Activated CD8-positive, alpha-beta T cell treated with anti-CD3 and anti-CD28 coated beads for 36 hours (primary cell): Measurements from ENCODE around the gene SORCS2. TPM values are rescaled to one million over a fixed set of nuclear protein-coding genes. Genes with fewer than 3 reads are reported as not detected.

Source experiments
- ATAC-seq: fragments of 200-7000 bp; cut with Tn5 transposase; one replicate; pipeline ENCODE4 v1.10.0; 2021; ENCODE audit warnings: mild to moderate bottlenecking, moderate library complexity
- CTCF ChIA-PET: fragments of 350-600 bp; sonication (Branson Sonifier 250); formaldehyde crosslinking; loops from one replicate; lab custom pipeline; 2021; ENCODE audit warnings: antibody characterized with exemption; lab: Charles Lee
- POLR2A ChIA-PET: fragments of 350-600 bp; sonication (Branson Sonifier 250); formaldehyde crosslinking; loops from one replicate; lab custom pipeline; 2021; ENCODE audit warnings: antibody characterized with exemption; lab: Charles Lee
- DNase-seq: peaks from one replicate; pipeline ENCODE4 v3.0.0-alpha.2; 2020
- H3K27ac Mint-ChIP-seq: one replicate; pipeline ENCODE4 v1.8.0; 2021; ENCODE audit warnings: mild to moderate bottlenecking, mixed read lengths
- H3K27me3 Mint-ChIP-seq: one replicate; pipeline ENCODE4 v1.8.0; 2021; ENCODE audit warnings: mixed read lengths
- H3K36me3 Mint-ChIP-seq: one replicate; pipeline ENCODE4 v1.8.0; 2021; ENCODE audit warnings: low read depth, mixed read lengths
- H3K4me1 Mint-ChIP-seq: one replicate; pipeline ENCODE4 v1.8.0; 2021; ENCODE audit warnings: low read depth, mixed read lengths
- H3K4me3 Mint-ChIP-seq: one replicate; pipeline ENCODE4 v1.8.0; 2021; ENCODE audit warnings: mild to moderate bottlenecking, moderate library complexity, mixed read lengths
- H3K9me3 Mint-ChIP-seq: one replicate; pipeline ENCODE4 v1.8.0; 2021; ENCODE audit warnings: mixed read lengths
- intact Hi-C: fragments of 100-400 bp; cut with micrococcal nuclease; formaldehyde crosslinking; loops from one replicate; pipeline ENCODE4 v1.10.0; 2022
- total RNA-seq, 2 experiments: library from RNA; stranded (reverse); gene quantifications; one replicate each; pipeline ENCODE4 v1.2.3, GENCODE V29; 2021
- TF ChIP-seq, protein P1 (sequence below): fragments of 200-600 bp; IDR thresholded peaks from one replicate; pipeline ENCODE4 v1.8.0; 2022; ENCODE audit warnings: antibody characterized with exemption, mild to moderate bottlenecking

The SORCS2 gene
- total RNA-seq, 2 experiments from 2014 or later: 0.05 TPM; not detected in 1

DNA sequence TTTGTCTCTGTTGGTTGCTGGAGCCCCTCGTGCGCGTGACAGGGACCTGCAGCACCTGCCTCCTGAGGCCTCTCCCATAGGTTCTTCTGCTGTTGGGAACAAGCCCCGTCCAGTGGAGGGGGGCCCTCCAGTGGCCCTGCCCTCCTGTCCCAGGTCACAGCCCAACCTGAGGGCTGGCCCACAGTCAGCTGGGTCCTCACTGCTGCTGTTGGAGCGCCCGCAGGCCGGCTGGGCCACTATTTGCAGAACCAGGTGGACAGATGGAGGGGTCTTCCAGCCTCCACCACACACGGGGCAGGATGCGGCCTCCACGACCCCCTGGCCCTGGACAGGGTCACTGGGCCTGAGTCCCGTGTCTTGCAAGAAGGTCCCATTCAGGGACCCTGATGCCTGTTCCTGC lies 293.8 kb downstream of the SORCS2 start:
- intact Hi-C loops: no loop called here
- TF ChIP-seq, protein P1, sequence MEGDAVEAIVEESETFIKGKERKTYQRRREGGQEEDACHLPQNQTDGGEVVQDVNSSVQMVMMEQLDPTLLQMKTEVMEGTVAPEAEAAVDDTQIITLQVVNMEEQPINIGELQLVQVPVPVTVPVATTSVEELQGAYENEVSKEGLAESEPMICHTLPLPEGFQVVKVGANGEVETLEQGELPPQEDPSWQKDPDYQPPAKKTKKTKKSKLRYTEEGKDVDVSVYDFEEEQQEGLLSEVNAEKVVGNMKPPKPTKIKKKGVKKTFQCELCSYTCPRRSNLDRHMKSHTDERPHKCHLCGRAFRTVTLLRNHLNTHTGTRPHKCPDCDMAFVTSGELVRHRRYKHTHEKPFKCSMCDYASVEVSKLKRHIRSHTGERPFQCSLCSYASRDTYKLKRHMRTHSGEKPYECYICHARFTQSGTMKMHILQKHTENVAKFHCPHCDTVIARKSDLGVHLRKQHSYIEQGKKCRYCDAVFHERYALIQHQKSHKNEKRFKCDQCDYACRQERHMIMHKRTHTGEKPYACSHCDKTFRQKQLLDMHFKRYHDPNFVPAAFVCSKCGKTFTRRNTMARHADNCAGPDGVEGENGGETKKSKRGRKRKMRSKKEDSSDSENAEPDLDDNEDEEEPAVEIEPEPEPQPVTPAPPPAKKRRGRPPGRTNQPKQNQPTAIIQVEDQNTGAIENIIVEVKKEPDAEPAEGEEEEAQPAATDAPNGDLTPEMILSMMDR: no peak
- POLR2A ChIA-PET: no interaction called here
- ATAC-seq: no peak
- peaks cover 3% of the 10 kb centered on the region for H3K27me3 Mint-ChIP-seq
- no peak overlapping the region for H3K27ac Mint-ChIP-seq
- no peaks in the 10 kb centered on the region for H3K4me1 Mint-ChIP-seq
- H3K9me3 Mint-ChIP-seq: no peaks in the 10 kb centered on the region
- no peaks in the 10 kb centered on the region for H3K36me3 Mint-ChIP-seq
- CTCF ChIA-PET: no interaction called here
- H3K4me3 Mint-ChIP-seq: no peak overlapping the region
- DNase-seq: no peak

DNA sequence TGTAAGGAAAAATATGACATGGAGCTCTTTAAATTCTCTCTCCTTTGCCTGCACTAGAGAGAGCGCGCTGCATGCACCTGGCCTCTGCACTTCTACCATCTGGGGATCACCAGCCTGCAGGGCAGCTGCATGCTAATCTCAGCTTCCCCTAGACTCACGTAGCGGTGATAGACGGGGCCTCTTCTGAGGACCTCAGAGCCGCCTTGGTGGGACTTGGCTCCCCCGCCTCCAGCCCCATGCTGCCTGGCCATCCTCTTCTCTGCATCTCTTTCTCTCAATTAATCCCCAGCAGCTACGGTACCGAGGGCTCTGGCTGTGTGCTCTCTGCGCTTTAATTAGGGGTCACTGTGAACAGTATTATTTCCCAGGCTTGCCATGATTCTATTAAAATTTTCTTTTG lies 295.2 kb downstream of the SORCS2 start:
- Mint-ChIP-seq H3K27me3 (peaks cover 3% of the 10 kb centered on the region), H3K36me3 (no peaks in the 10 kb centered on the region), H3K27ac (no peak overlapping the region), H3K4me1 (no peaks in the 10 kb centered on the region), H3K9me3 (no peaks in the 10 kb centered on the region), H3K4me3 (no peak overlapping the region)
- intact Hi-C loops: no loop called here
- DNase-seq (no peak), ATAC-seq (no peak)
- TF ChIP-seq, protein P1: no peak
- POLR2A ChIA-PET: no interaction called here
- CTCF ChIA-PET: no interaction called here

DNA sequence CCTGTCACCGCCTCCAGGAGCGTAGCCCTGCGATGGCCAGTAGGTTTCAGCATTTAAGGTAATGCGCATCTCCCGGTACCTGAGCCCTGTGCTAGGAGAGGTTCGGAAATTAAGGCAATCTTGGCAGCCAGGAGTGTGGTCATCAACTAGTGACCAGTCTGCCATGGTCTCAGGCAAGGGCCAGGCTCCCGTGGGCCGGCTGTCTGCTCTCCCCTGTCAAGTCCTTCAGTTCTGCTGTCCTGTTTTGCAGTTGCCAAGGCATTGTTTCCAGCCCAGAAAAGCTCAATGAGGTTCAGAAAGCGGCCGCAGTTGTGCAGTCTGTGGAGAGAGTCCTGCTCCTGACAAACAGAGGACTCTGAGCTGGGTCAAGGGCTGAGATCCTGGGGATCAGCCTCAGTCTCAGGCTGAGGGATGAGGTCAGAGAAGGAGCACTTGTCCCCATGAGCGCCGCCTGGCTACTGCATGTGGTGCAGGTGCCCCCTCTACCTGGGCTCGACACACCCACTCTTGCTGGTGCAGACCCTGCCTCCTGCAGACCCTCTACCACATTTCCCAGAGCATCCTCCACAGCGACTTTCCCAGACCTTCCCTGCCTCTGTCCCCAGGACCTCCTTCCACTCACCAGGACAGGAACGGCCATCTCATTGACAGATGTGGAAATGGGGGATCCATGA lies 295.8 kb downstream of the SORCS2 start:
- H3K4me1 Mint-ChIP-seq: no peaks in the 10 kb centered on the region
- peaks cover 2% of the 10 kb centered on the region for H3K9me3 Mint-ChIP-seq
- peaks cover 3% of the 10 kb centered on the region for H3K27me3 Mint-ChIP-seq
- no peak for ATAC-seq
- no peak overlapping the region for H3K4me3 Mint-ChIP-seq
- ChIA-PET POLR2A (no interaction called here), CTCF (no interaction called here)
- H3K36me3 Mint-ChIP-seq: no peaks in the 10 kb centered on the region
- no peak overlapping the region for H3K27ac Mint-ChIP-seq
- DNase-seq: no peak
- TF ChIP-seq, protein P1: no peak
- intact Hi-C loops: no loop called here

DNA sequence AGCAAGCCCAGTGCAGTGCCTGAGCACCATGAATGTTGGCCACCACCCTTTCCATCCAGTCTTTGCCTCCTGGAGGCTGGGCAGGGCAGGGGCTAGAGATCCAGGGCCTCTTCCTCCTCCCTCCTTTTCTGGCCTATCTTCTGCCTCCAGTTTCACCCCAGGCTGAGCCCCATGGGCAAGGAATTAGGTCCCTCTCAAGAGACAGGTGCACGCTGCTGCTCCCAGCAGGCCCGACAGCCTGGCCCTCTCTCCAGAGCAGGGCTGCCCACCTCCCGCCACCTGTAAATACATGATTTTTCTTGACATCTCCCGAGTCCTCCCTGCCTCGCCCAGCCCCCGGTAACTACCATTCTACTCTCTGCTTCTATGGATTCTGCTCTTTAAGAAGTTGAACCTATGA lies 299.6 kb downstream of the SORCS2 start:
- Mint-ChIP-seq H3K36me3 (no peaks in the 10 kb centered on the region), H3K27ac (no peak overlapping the region), H3K4me3 (no peak overlapping the region), H3K9me3 (peaks cover 3% of the 10 kb centered on the region), H3K4me1 (no peaks in the 10 kb centered on the region), H3K27me3 (peaks cover 3% of the 10 kb centered on the region)
- TF ChIP-seq, protein P1: no peak
- ChIA-PET CTCF (no interaction called here), POLR2A (no interaction called here)
- DNase-seq (no peak), ATAC-seq (no peak)
- intact Hi-C loops: no loop called here

DNA sequence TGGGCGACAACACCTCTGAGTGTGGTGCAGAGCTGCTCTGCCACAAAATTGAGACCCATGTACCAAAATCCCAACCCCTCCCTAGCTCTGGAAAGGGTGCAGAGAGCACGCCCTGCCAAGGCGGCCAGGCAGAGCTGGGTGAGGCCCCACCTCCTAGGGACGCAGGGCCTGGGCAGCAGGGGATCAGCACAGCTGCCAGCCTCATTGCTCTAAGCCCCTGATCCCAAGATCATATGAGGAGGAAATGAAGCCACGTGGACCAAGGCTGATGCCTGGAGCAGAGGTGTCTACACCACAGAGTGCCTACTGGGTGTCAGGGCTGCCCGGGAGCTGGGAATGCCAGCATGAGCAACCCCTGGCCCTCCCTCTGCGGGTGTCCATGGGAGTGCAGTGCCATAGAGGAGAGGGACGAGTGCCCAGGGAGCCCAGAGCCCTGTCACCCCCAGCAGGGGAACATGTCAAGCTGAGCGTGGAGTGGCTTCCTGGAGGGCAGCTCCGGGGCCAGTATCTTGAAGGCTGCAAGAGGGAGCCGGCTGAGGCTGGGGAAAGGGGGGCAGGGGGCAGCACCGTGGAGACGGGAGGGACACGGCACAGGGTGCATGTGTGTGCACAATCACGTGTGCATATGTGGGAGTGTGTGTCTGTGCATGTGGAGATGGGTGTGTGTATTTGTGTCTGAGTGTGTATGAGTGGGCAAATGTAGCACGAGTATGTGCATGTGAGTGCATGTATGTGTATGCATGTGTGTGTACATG lies 306.3 kb downstream of the SORCS2 start:
- POLR2A ChIA-PET: no interaction called here
- ATAC-seq: no peak
- Mint-ChIP-seq H3K27ac (no peak overlapping the region), H3K4me3 (no peak overlapping the region), H3K27me3 (peaks cover 2% of the 10 kb centered on the region), H3K9me3 (peaks cover 1% of the 10 kb centered on the region), H3K4me1 (no peaks in the 10 kb centered on the region), H3K36me3 (no peaks in the 10 kb centered on the region)
- DNase-seq: no peak
- TF ChIP-seq, protein P1: no peak
- intact Hi-C loops: no loop called here
- CTCF ChIA-PET: no interaction called here
